HG03558 (cell line): ENCODE data around the gene ICE2.

Source experiments
- ATAC-seq: cut with Tn5 transposase; IDR thresholded peaks from one replicate; pipeline ENCODE4 v1.9.1; 2021; ENCODE audit warnings: moderate number of reproducible peaks; ENCODE audit not compliant: unreplicated experiment; ENCODE audit errors: extremely low read depth

ICE2 gene

DNA sequence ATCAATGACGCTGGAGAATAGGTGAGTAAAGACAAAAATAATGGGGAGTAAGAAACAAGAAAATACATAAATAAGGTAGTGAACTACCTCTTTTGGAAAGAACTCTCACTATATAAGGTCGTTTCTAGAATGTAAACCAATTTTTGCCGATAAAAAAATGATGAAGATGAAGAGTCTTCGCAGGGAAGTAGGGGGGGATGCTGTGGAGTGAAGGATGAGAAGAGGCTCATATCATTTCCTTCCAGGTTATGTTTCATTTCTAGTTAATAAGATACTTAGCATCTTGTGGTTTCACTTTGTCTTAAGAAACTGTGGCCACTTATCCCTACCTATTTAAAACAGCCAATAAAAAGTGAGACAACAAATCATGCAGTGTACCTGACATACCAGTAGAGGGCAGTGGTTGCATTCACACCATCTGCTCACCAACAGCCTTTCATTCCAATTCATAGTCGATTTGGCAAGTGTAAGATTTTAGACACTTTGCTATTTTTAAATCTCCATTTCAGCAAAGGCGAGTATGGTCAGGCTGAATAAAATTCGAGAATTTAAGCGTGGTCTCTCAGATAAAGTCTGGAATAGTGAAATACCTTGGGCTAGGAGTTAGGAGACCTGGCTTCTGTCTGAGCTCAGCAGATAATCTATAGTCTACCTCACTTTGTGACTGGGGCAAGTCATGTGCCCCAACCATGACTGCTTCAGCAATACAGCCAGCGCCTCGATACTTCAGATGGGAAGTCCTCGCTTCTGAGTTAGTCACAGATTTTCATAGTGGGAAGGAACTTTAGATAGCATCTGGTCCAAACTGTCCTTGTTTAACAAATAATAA is 28.9 kb upstream of the ICE2 start:
- peak; percentile 87 for ATAC-seq

DNA sequence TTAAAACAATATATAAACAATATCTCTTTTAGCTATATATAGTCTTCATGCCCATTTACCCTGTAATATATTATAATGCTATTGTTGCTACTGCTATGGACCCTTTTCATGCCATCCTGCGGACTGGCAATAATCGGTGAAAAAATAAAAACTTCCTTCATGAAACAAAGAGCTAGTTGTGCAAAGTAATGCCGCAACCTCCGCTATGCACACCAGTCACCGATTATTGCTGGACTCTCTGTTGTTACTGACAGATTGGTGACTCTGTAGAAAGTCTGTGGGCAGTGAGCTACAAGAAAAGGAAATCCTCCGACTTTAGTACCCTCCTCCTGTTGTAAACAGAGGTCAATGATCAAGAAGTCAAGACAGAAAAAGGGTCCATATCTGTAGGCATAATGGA is 17.9 kb upstream of the ICE2 start:
- ATAC-seq = no peak

GRCh38 chr15:60494108-60494507 is 15.2 kb upstream of the ICE2 start:
- no peak for ATAC-seq

GRCh38 chr15:60493166-60493565 is 14.2 kb upstream of the ICE2 start:
- ATAC-seq = no peak

- ATAC-seq = no peak
Measured at GRCh38 chr15:60486742-60487141, 7.8 kb upstream of the ICE2 start.

DNA sequence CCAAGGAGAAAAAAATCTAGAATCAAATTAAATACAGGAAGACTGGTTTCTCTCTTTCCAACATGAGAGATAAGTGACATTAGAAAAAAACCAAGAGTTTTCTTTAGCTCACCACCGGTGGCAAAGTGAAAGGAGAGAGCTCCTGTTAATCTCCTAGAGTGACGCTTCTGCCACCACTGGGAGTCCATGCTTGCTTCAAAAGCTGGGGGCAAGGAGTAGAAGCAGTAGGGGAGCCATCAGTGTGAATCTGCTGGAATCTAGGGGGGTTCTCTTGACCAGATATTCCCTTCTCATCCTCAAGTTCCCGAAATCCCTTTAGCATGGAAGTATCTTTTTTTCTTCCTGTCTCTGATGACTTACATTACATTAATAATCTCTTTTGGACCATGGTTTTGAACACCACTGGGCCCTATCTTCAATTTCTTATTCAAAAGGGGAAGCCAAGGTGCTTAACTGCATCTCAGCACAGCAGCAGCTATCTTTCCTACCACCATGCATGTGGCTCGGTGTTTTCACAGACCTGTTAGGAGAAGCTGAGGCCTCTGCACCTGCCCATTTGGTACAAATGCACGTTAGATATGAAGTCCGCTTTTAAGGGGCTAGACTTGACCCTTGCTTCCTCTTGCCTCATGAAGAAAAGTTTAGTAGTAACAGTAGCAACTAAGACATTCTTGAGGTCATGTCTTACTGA is 6.6 kb upstream of the ICE2 start:
- no peak for ATAC-seq

- no peak for ATAC-seq
Measured at GRCh38 chr15:60483042-60483441, 4.1 kb upstream of the ICE2 start.

GRCh38 chr15:60480888-60481287 is 1.9 kb upstream of the ICE2 start:
- ATAC-seq = no peak

- no peak for ATAC-seq
Measured at GRCh38 chr15:60480149-60480548, 1.2 kb upstream of the ICE2 start.

GRCh38 chr15:60479361-60480110 is 594 bp upstream of the ICE2 start:
- no peak for ATAC-seq

- ATAC-seq = no peak
Measured at GRCh38 chr15:60477916-60478565, 901 bp downstream of the ICE2 start.

DNA sequence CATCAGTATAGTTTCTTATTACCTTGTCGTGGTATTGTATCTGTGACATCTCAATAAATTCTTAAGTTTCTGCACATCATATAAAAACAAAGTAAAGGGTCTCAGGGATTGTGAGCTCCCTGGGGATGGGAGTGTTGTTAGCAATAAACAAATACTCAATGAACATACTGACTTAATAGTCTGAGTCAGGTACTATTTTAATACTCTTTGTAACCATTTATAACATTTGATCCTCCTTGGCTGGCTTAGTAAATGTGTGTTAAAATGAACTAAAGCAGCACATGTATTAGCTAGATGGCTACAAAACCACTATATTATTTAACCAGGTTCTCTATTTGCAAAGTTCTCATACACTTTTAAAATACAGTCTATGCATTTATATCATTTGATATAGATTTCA is 1.8 kb downstream of the ICE2 start:
- ATAC-seq = no peak

GRCh38 chr15:60476713-60477112 is 2.2 kb downstream of the ICE2 start:
- ATAC-seq = no peak

- ATAC-seq = no peak
Measured at GRCh38 chr15:60473135-60473534, 5.8 kb downstream of the ICE2 start.

GRCh38 chr15:60471314-60471713 is 7.6 kb downstream of the ICE2 start:
- ATAC-seq = no peak

DNA sequence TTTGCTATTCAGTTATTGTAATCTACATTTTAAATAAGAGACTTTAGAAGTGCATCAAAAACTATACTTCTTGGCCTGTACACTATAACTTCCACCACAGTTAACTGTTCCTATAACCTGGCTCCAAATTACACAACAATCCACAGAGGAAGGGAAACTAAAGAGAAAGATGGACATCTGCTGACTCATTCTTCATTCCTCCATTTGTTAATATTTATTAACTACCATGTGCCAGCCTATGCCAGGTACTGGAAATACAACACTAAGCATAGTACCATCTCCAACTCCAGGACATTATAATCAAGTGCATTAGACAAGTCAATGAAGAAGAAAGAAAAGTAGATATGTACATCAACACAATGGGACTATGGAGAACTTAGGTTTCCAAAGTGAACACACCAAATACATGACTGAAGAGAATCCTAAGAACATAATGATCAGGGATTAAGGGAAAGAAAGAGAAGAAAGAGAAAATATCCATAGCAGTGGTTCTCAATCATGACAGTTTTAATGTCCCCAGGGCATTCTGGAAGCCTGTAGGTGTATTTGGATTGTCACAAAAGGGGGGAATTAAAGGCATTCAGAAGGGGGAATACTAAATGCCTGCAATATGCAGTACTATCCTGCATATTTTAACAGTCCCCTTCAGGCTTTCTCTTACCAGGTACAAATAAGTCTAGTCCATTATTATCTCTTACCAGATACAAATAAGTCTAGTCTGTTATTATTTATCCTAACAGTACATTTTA is 8.9 kb downstream of the ICE2 start:
- ATAC-seq = no peak

GRCh38 chr15:60464836-60465630 is 13.9 kb downstream of the ICE2 start:
- ATAC-seq = no peak

- no peak for ATAC-seq
Measured at GRCh38 chr15:60462027-60462426, 16.9 kb downstream of the ICE2 start.

DNA sequence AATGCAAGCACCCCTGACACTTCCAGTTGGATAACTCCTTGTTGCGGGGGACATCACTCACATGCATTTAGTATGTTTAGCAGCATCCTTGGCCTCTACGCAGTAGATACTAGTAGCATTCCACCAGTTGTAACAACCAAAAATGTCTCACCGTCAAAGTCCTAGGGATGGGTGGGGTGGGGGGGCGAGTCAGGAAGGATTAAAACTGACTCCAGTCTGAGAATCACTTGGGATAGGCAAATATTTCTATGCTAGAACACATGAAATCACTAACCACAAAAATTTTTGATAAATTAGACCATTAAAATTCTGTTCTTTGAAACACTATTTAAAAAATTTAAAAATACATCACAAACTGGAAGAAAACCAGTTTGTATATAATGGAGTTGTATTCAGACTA is 18.0 kb downstream of the ICE2 start:
- ATAC-seq = no peak
